HL-60 (cell line): ENCODE data around the gene DYTN.

Experiments
- DNase-seq, 2 experiments: peaks; one replicate each; pipeline ENCODE4 v3.0.0-alpha.2; 2010 to 2020; ENCODE audit warnings: low read depth in 1 of 2, low spot score in 1 of 2
- H3K27ac ChIP-seq: fragments of 250-450 bp; sonication (Bioruptor Pico); replicated peaks from 2 replicates; pipeline ENCODE4 v1.5.1; 2020; ENCODE audit warnings: mild to moderate bottlenecking, moderate library complexity
- H3K27me3 ChIP-seq: fragments of 250-450 bp; sonication (Bioruptor Pico); 2 replicates; pipeline ENCODE4 v1.5.1; 2021; ENCODE audit warnings: mild to moderate bottlenecking, moderate library complexity; ENCODE audit not compliant: insufficient read depth, poor library complexity, severe bottlenecking
- H3K4me3 ChIP-seq: replicated peaks from 2 replicates; pipeline ENCODE4 v1.5.1; 2011; ENCODE audit warnings: mild to moderate bottlenecking, control low read depth, low read length; ENCODE audit not compliant: insufficient read depth
- GABPA ChIP-seq: IDR thresholded peaks from 2 replicates; pipeline ENCODE4 v1.6.1; 2012; ENCODE audit warnings: low read depth
- POLR2AphosphoS5 ChIP-seq: IDR thresholded peaks from 2 replicates; pipeline ENCODE4 v1.6.1; 2012; ENCODE audit warnings: low read depth
- SPI1 ChIP-seq: IDR thresholded peaks from 2 replicates; pipeline ENCODE4 v1.6.1; 2012; ENCODE audit warnings: low read depth, mild to moderate bottlenecking, borderline replicate concordance
- TF ChIP-seq, protein P1 (sequence below): IDR thresholded peaks from 2 replicates; pipeline ENCODE4 v1.6.1; 2012; ENCODE audit warnings: low read depth; ENCODE audit not compliant: insufficient replicate concordance
- TF ChIP-seq, protein P2 (sequence below): IDR thresholded peaks from one replicate; pipeline ENCODE4 v1.5.1; 2011; ENCODE audit warnings: low read length, control low read depth, inconsistent platforms; ENCODE audit not compliant: insufficient read depth

DYTN gene

DNA sequence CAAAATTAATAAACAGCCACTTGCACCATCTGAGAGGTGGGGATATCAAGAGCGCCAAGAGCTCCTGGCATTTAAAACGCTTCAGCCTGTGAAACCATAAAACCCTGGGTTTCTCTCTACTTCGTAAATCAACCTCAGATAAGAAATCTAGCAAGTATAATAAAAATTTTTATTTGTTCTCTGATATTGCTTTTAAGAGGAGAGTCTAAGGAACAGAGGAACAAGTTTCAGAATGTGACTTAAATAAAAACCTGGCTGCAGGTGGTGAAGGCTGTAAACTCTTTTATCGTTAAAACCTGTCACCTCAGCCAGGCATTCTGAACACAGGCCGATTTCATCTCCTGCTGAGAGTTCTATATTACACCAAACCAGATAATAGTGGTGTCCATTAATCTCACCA is 9.9 kb downstream of the DYTN start:
- no peak overlapping the region for H3K4me3 ChIP-seq
- TF ChIP-seq, protein P1, sequence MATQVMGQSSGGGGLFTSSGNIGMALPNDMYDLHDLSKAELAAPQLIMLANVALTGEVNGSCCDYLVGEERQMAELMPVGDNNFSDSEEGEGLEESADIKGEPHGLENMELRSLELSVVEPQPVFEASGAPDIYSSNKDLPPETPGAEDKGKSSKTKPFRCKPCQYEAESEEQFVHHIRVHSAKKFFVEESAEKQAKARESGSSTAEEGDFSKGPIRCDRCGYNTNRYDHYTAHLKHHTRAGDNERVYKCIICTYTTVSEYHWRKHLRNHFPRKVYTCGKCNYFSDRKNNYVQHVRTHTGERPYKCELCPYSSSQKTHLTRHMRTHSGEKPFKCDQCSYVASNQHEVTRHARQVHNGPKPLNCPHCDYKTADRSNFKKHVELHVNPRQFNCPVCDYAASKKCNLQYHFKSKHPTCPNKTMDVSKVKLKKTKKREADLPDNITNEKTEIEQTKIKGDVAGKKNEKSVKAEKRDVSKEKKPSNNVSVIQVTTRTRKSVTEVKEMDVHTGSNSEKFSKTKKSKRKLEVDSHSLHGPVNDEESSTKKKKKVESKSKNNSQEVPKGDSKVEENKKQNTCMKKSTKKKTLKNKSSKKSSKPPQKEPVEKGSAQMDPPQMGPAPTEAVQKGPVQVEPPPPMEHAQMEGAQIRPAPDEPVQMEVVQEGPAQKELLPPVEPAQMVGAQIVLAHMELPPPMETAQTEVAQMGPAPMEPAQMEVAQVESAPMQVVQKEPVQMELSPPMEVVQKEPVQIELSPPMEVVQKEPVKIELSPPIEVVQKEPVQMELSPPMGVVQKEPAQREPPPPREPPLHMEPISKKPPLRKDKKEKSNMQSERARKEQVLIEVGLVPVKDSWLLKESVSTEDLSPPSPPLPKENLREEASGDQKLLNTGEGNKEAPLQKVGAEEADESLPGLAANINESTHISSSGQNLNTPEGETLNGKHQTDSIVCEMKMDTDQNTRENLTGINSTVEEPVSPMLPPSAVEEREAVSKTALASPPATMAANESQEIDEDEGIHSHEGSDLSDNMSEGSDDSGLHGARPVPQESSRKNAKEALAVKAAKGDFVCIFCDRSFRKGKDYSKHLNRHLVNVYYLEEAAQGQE = no peak
- no peak for TF ChIP-seq GABPA
- no peak for TF ChIP-seq SPI1
- TF ChIP-seq, protein P2, sequence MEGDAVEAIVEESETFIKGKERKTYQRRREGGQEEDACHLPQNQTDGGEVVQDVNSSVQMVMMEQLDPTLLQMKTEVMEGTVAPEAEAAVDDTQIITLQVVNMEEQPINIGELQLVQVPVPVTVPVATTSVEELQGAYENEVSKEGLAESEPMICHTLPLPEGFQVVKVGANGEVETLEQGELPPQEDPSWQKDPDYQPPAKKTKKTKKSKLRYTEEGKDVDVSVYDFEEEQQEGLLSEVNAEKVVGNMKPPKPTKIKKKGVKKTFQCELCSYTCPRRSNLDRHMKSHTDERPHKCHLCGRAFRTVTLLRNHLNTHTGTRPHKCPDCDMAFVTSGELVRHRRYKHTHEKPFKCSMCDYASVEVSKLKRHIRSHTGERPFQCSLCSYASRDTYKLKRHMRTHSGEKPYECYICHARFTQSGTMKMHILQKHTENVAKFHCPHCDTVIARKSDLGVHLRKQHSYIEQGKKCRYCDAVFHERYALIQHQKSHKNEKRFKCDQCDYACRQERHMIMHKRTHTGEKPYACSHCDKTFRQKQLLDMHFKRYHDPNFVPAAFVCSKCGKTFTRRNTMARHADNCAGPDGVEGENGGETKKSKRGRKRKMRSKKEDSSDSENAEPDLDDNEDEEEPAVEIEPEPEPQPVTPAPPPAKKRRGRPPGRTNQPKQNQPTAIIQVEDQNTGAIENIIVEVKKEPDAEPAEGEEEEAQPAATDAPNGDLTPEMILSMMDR = no peak
- no peak for TF ChIP-seq POLR2AphosphoS5
- H3K27me3 ChIP-seq = no peaks in the 10 kb centered on the region
- no peak overlapping the region for H3K27ac ChIP-seq
- no peak for DNase-seq

DNA sequence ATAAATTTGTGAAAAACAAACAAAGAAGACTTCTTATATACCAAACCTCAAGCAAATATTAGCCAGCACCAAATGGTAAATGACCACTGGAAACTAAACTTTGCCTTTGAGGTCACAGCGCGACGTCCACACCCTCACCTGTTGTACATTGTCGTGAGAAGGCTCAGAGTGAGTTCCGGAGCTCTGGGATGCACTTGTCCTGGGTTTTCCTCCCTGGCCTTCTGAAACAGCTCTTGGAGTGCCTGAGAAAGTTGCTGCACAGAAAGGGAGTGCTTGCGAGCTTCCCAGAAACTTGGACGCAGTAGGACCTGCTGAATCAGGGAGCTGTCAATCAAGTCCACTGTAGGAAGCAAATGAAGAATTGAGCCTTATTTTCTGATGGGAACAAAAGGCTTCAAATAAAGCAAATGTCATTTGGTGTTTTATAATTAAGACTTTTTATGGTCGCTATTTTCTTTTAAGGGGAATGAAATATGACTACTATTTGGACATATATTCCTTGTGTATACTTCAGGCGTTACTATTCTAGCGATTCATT is 11.0 kb downstream of the DYTN start:
- Histone ChIP-seq H3K4me3 (no peak overlapping the region), H3K27ac (no peak overlapping the region), H3K27me3 (no peaks in the 10 kb centered on the region)
- DNase-seq = no peak
- TF ChIP-seq SPI1 (no peak), POLR2AphosphoS5 (no peak)
- TF ChIP-seq, protein P2 = no peak
- TF ChIP-seq, protein P1 = no peak

DNA sequence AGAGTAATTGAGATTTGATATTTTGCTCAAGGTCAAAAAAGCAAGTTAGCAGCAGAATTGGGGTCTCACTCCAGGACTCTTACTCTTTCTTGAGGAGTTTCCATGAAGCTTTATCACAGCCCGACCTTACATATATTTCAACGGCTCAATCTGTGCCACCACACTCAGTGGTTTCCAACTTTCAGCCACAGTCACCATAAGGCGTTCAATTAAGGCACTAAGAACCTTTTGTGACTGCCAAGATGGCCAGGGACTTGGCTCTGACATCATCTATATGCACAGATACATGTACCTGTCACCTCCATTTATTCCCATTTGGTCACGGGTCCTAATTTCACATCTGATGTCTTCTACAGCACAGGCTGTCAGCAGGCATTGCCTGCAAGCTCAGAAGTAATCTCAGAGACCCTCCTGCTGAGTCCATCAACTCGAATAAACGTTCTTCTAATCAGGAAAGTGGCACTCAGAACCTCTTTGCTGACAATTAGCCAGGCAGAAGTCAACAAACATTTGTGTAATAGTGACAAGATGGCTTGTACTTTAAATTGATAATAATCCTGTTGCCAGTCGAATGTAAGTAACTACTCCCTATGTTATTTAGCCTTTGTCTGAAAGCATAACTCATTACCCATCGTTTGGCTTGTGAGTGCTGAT is 16.1 kb downstream of the DYTN start:
- no peak for DNase-seq
- Histone ChIP-seq H3K27me3 (no peaks in the 10 kb centered on the region), H3K4me3 (no peak overlapping the region), H3K27ac (no peak overlapping the region)
- TF ChIP-seq, protein P1 = no peak
- TF ChIP-seq GABPA = no peak
- TF ChIP-seq SPI1 = no peak
- TF ChIP-seq POLR2AphosphoS5 = no peak
- TF ChIP-seq, protein P2 = no peak
